Measurements from ENCODE around the gene LCE1F.

- TF ChIP-seq POLR2A (IDR thresholded peaks at IDR 0.05) (no peak), CTCF (IDR thresholded peaks at IDR 0.05) (no peak)
Measured at GRCh38 chr1:152759453-152760173, 15.3 kb upstream of the LCE1F start.

Data from Peyer's patch (tissue), 4 donors.